HG03280 (cell line): ENCODE results near the gene ACAA1.

Source experiments
- ATAC-seq: cut with Tn5 transposase; IDR thresholded peaks from one replicate; pipeline ENCODE4 v1.9.1; 2021; ENCODE audit warnings: mild to moderate bottlenecking, moderate library complexity; ENCODE audit not compliant: unreplicated experiment

Gene ACAA1

GRCh38 chr3:38154625-38155255 lies 17.8 kb upstream of the ACAA1 start:
- no peak for ATAC-seq

GRCh38 chr3:38154033-38154494 lies 17.1 kb upstream of the ACAA1 start:
- no peak for ATAC-seq

- no peak for ATAC-seq
Observed at GRCh38 chr3:38153221-38153620, 16.3 kb upstream of the ACAA1 start.

GRCh38 chr3:38152609-38153008 lies 15.7 kb upstream of the ACAA1 start:
- ATAC-seq: no peak

GRCh38 chr3:38151667-38152265 lies 14.8 kb upstream of the ACAA1 start:
- ATAC-seq: no peak

- ATAC-seq: no peak
Observed at GRCh38 chr3:38150780-38151528, 14.0 kb upstream of the ACAA1 start.

- ATAC-seq: no peak
Observed at GRCh38 chr3:38149708-38150107, 12.8 kb upstream of the ACAA1 start.

GRCh38 chr3:38148311-38148882 lies 11.5 kb upstream of the ACAA1 start:
- no peak for ATAC-seq

GRCh38 chr3:38147421-38147820 lies 10.5 kb upstream of the ACAA1 start:
- no peak for ATAC-seq

- ATAC-seq: no peak
Observed at GRCh38 chr3:38146504-38146903, 9.6 kb upstream of the ACAA1 start.

GRCh38 chr3:38143511-38143910 lies 6.6 kb upstream of the ACAA1 start:
- no peak for ATAC-seq

- ATAC-seq: no peak
Observed at GRCh38 chr3:38142959-38143358, 6.0 kb upstream of the ACAA1 start.

- no peak for ATAC-seq
Observed at GRCh38 chr3:38141952-38142273, 5.0 kb upstream of the ACAA1 start.

GRCh38 chr3:38141173-38141951 lies 4.4 kb upstream of the ACAA1 start:
- no peak for ATAC-seq

GRCh38 chr3:38140326-38141172 lies 3.6 kb upstream of the ACAA1 start:
- ATAC-seq: no peak

- no peak for ATAC-seq
Observed at GRCh38 chr3:38139652-38140051, 2.7 kb upstream of the ACAA1 start.

GRCh38 chr3:38139191-38139590 lies 2.3 kb upstream of the ACAA1 start:
- no peak for ATAC-seq

GRCh38 chr3:38138349-38139190 lies 1.6 kb upstream of the ACAA1 start, which contains the start of gene MYD88:
TSS of gene MYD88 (plus strand) at chr3:38138661. CDS start at chr3:38138701, 40 bp downstream.
- ATAC-seq: peak; percentile 45
